CD14-positive monocyte (primary cell): ENCODE data around the gene HID1. TPM values are rescaled to one million over a fixed set of nuclear protein-coding genes. Genes with fewer than 3 reads are reported as not detected.
A peak's percentile ranks its signal among the peaks of the same experiment; 100 is the strongest.

Source experiments
- DNase-seq, 3 donors: peaks; one replicate each; pipeline ENCODE4 v3.0.0-alpha.2; 2011 to 2022
- H2AFZ ChIP-seq: 2 replicates; pipeline ENCODE4 v1.6.0; 2012; ENCODE audit warnings: mild to moderate bottlenecking, low read depth, low read length, inconsistent platforms; ENCODE audit not compliant: insufficient read depth, poor library complexity, severe bottlenecking
- H3K27ac ChIP-seq, 2 donors: 1 replicate in 1 of 2; 2 replicates in 1 of 2; pipeline ENCODE4 v1.5.1; 2012 to 2013; ENCODE audit warnings: low read length in 2 of 2, control low read depth in 1 of 2, inconsistent platforms in 1 of 2, low read depth in 1 of 2, mild to moderate bottlenecking in 1 of 2
- H3K27me3 ChIP-seq, 2 donors: one replicate each; pipeline versions ENCODE4 v1.6.0 to v1.6.1; 2011 to 2013; ENCODE audit warnings: low read length in 2 of 2; ENCODE audit not compliant: control insufficient read depth in 2 of 2, insufficient read depth in 2 of 2
- H3K36me3 ChIP-seq, 2 donors: replicated peaks in 1 of 2; 1 replicate in 1 of 2; 2 replicates in 1 of 2; pipeline versions ENCODE4 v1.5.1 to v1.6.1; 2012 to 2013; ENCODE audit warnings: low read length in 2 of 2, control low read depth in 1 of 2, inconsistent platforms in 1 of 2, mild to moderate bottlenecking in 1 of 2; ENCODE audit not compliant: insufficient read depth in 2 of 2, control insufficient read depth in 1 of 2
- H3K4me1 ChIP-seq, 2 donors: 1 replicate in 1 of 2; 2 replicates in 1 of 2; pipeline versions ENCODE4 v1.5.1 to v1.6.1; 2012 to 2013; ENCODE audit warnings: low read length in 2 of 2, control low read depth in 1 of 2, inconsistent platforms in 1 of 2, mild to moderate bottlenecking in 1 of 2, moderate library complexity in 1 of 2; ENCODE audit not compliant: insufficient read depth in 2 of 2, control insufficient read depth in 1 of 2
- H3K4me2 ChIP-seq: replicated peaks from 2 replicates; pipeline ENCODE3; 2012; ENCODE audit warnings: low read length, moderate library complexity, mild to moderate bottlenecking; ENCODE audit not compliant: poor library complexity, severe bottlenecking; ENCODE audit errors: extremely low read depth
- H3K4me3 ChIP-seq, 3 experiments: fragments of 200-600 bp in 1 of 3; sonication (generic) in 1 of 3; replicated peaks in 1 of 3; 1 replicate in 2 of 3; 2 replicates in 1 of 3; pipeline ENCODE4 v1.5.1; 2011 to 2013; ENCODE audit warnings: low read length in 3 of 3, mild to moderate bottlenecking in 3 of 3, control low read depth in 2 of 3, low read depth in 2 of 3, inconsistent platforms in 1 of 3, moderate library complexity in 1 of 3
- H3K79me2 ChIP-seq: 2 replicates; pipeline ENCODE4 v1.6.0; 2012; ENCODE audit warnings: mild to moderate bottlenecking, control low read depth, inconsistent platforms, low read length, moderate library complexity; ENCODE audit not compliant: insufficient read depth
- H3K9ac ChIP-seq: 2 replicates; pipeline ENCODE4 v1.6.0; 2017; ENCODE audit warnings: low read length, mild to moderate bottlenecking; ENCODE audit not compliant: insufficient read depth, poor library complexity, severe bottlenecking
- H3K9me3 ChIP-seq, 2 donors: replicated peaks in 1 of 2; 1 replicate in 1 of 2; 2 replicates in 1 of 2; pipeline versions ENCODE4 v1.5.1 to v1.6.1; 2012 to 2013; ENCODE audit warnings: low read length in 2 of 2, control low read depth in 1 of 2; ENCODE audit not compliant: control insufficient read depth in 1 of 2, insufficient read depth in 1 of 2
- H4K20me1 ChIP-seq: 2 replicates; pipeline ENCODE4 v1.6.0; 2012; ENCODE audit warnings: mild to moderate bottlenecking, low read length, control low read depth, moderate library complexity; ENCODE audit not compliant: insufficient read depth
- H3K27ac Mint-ChIP-seq, 7 donors: one replicate each; pipeline ENCODE4 v1.8.0; 2020; ENCODE audit warnings: mild to moderate bottlenecking in 7 of 7, mixed read lengths in 7 of 7, moderate library complexity in 6 of 7, inconsistent platforms in 2 of 7
- H3K27me3 Mint-ChIP-seq, 3 donors: one replicate each; pipeline ENCODE4 v1.8.0; 2021 to 2022; ENCODE audit warnings: low read depth in 3 of 3, mild to moderate bottlenecking in 3 of 3, mixed read lengths in 3 of 3, moderate library complexity in 3 of 3, inconsistent platforms in 1 of 3
- H3K36me3 Mint-ChIP-seq, 2 donors: one replicate each; pipeline ENCODE4 v1.8.0; 2020; ENCODE audit warnings: mixed read lengths in 2 of 2, inconsistent platforms in 1 of 2, mild to moderate bottlenecking in 1 of 2
- H3K4me1 Mint-ChIP-seq: one replicate; pipeline ENCODE4 v1.8.0; 2020; ENCODE audit warnings: mild to moderate bottlenecking, mixed read lengths
- H3K4me3 Mint-ChIP-seq, 2 donors: one replicate each; pipeline ENCODE4 v1.8.0; 2020; ENCODE audit warnings: mild to moderate bottlenecking in 2 of 2, mixed read lengths in 2 of 2, moderate library complexity in 1 of 2
- H3K9me3 Mint-ChIP-seq, 7 donors: one replicate each; pipeline ENCODE4 v1.8.0; 2020 to 2022; ENCODE audit warnings: mixed read lengths in 7 of 7, mild to moderate bottlenecking in 6 of 7, moderate library complexity in 6 of 7, inconsistent platforms in 2 of 7
- WGBS: methylation state at CpG from one replicate; pipeline ENCODE4 v1.1.5; 2013; ENCODE audit warnings: missing lambda C conversion rate; ENCODE audit not compliant: insufficient coverage; 5-methylcytosine and 5-hydroxymethylcytosine counted together
- intact Hi-C, 2 donors: fragments of 100-400 bp; cut with micrococcal nuclease; formaldehyde crosslinking; loops; one replicate each; pipeline versions ENCODE4 v1.15.0 to v1.15.1; 2023
- polyA plus RNA-seq, 3 donors: library from polyadenylated mRNA; depleted of rRNA in 1 of 3; unstranded in 2 of 3; stranded (reverse) in 1 of 3; fragments of 300-500 nt in 2 of 3; fragments of >200 nt in 1 of 3; fragmentation: Illumina TruSeq in 2 of 3; gene quantifications; 1 replicate in 2 of 3; 2 replicates in 1 of 3; pipeline ENCODE4 v1.2.3, GENCODE V29; 2012 to 2021
- TF ChIP-seq, protein P1 (sequence below): fragments of 200-600 bp; IDR thresholded peaks from one replicate; pipeline ENCODE4 v1.8.0; 2022; ENCODE audit warnings: antibody characterized with exemption, mild to moderate bottlenecking

The HID1 gene
- polyA plus RNA-seq, 3 donors: not detected

DNA sequence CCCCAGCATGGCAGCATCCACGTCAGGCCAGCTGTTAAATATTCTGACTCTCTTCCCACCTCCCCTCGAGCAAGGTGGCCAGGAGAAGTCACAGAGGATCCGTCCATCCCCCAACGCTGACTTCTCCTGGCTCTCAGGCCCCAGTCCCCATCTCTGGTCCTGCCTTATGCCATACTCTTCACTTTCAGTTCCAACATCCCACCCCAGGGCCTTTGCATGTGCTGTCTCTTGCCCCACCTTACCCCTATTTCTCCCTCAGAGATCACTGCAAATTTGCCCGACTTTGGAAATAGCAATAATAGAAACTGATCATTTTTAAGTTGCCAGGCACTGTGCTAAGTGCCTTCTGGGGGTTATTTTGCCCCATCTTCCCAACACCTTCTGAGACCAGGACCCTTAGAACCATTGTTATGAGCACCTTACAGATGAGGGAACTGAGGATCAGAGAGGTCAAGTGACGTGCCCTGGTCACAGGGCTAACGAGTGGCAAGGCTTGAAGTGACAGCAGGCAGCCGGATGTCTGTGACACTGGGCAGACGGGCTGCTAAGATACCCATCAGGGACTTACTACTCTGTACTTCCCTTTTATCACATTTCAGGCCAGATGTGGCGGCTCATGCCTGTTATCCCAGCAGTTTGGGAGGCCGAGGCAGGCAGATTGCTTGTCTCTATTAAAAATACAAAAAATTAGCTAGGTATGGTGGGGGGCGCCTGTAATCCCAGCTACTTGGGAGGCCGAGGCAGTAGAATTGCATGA lies 17.7 kb downstream of the HID1 start:
- Histone ChIP-seq H3K27ac (no peak overlapping the region), H2AFZ (no peak overlapping the region), H3K27me3 (peaks cover 0 to 11% of the 10 kb centered on the region in 2 donors), H3K36me3 (no peaks in the 10 kb centered on the region), H3K4me2 (no peak overlapping the region), H3K79me2 (no peaks in the 10 kb centered on the region), H3K9ac (no peak overlapping the region), H3K4me3 (no peak overlapping the region), H3K4me1 (no peaks in the 10 kb centered on the region), H3K9me3 (peaks cover 5 to 12% of the 10 kb centered on the region in 2 donors), H4K20me1 (no peaks in the 10 kb centered on the region)
- no peak for DNase-seq
- intact Hi-C loops: loop anchor here in 1 of 2 donors (10.0 kb wide), 1 partner anchor 210 kb away; the partner anchor contains the start of gene NHERF1
- H3K36me3 Mint-ChIP-seq: no peaks in the 10 kb centered on the region
- H3K27me3 Mint-ChIP-seq: peaks cover 10 to 33% (median 18%) of the 10 kb centered on the region in 3 donors
- no peak overlapping the region for H3K4me3 Mint-ChIP-seq
- peaks cover 6% of the 10 kb centered on the region for H3K4me1 Mint-ChIP-seq
- WGBS: 46% methylated on average over 6 of the region's 13 CpGs
- peaks cover 4 to 14% (median 13%) of the 10 kb centered on the region in 7 donors for H3K9me3 Mint-ChIP-seq
- peak overlapping the region in 2 of 7 donors; percentile 41 to 50 for H3K27ac Mint-ChIP-seq
- TF ChIP-seq, protein P1, sequence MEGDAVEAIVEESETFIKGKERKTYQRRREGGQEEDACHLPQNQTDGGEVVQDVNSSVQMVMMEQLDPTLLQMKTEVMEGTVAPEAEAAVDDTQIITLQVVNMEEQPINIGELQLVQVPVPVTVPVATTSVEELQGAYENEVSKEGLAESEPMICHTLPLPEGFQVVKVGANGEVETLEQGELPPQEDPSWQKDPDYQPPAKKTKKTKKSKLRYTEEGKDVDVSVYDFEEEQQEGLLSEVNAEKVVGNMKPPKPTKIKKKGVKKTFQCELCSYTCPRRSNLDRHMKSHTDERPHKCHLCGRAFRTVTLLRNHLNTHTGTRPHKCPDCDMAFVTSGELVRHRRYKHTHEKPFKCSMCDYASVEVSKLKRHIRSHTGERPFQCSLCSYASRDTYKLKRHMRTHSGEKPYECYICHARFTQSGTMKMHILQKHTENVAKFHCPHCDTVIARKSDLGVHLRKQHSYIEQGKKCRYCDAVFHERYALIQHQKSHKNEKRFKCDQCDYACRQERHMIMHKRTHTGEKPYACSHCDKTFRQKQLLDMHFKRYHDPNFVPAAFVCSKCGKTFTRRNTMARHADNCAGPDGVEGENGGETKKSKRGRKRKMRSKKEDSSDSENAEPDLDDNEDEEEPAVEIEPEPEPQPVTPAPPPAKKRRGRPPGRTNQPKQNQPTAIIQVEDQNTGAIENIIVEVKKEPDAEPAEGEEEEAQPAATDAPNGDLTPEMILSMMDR: no peak

DNA sequence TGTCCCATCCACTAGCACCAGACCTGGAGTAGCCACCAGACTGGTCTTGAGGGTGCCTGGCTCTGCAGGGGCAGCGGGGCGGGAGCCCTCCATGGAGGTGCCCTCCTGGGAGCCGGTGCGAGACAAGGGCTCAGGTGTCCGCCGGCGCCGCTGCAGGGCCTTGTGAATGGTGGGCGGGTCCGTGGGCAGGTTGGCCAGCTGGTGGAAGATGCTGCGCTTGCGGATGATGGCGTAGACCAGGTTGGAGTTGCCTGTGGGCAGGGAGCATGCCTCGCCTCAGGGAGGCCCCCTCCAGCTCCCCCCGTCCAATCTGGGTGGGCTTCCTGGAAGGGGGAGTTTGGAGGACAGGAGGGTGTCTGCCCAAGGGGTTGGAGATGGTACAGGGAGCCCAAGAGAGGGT lies 18.4 kb downstream of the HID1 start:
- Histone ChIP-seq H3K4me2 (no peak overlapping the region), H4K20me1 (no peaks in the 10 kb centered on the region), H3K4me1 (no peaks in the 10 kb centered on the region), H3K36me3 (no peaks in the 10 kb centered on the region), H3K9me3 (peaks cover 5 to 12% of the 10 kb centered on the region in 2 donors), H2AFZ (no peak overlapping the region), H3K9ac (no peak overlapping the region), H3K27me3 (peaks cover 0 to 9% of the 10 kb centered on the region in 2 donors), H3K79me2 (no peaks in the 10 kb centered on the region), H3K4me3 (no peak overlapping the region), H3K27ac (no peak overlapping the region)
- H3K36me3 Mint-ChIP-seq: no peaks in the 10 kb centered on the region
- peaks cover 6% of the 10 kb centered on the region for H3K4me1 Mint-ChIP-seq
- H3K27me3 Mint-ChIP-seq: peaks cover 6 to 27% (median 17%) of the 10 kb centered on the region in 3 donors
- peak overlapping the region in 1 of 7 donors; percentile 51 for H3K27ac Mint-ChIP-seq
- H3K4me3 Mint-ChIP-seq: no peak overlapping the region
- 97% methylated on average over 13 of the region's 15 CpGs for WGBS
- TF ChIP-seq, protein P1: no peak
- DNase-seq: no peak
- H3K9me3 Mint-ChIP-seq: peaks cover 4 to 14% (median 13%) of the 10 kb centered on the region in 7 donors
- intact Hi-C loops: loop anchor here in 1 of 2 donors (10.0 kb wide), 1 partner anchor 209 kb away; the partner anchor contains the start of gene NHERF1
